Activated T-cell treated with anti-CD3 and anti-CD28 coated beads, Interleukin-2, amount 50 U/mL, for 24 hours (primary cell): ENCODE results near the gene SUMO2.
"Not testable (repeated sequence)": the region's sequence is repeated elsewhere in the genome, so short reads cannot be mapped to it uniquely, and the experiment has no call there.

Source experiments
- DNase-seq: peaks from one replicate; pipeline ENCODE4 v3.0.0-alpha.2; 2020
- H3K27ac Mint-ChIP-seq: 2 replicates; pipeline ENCODE4 v1.8.0; 2020; ENCODE audit warnings: mild to moderate bottlenecking, mixed read lengths
- H3K27me3 Mint-ChIP-seq: 2 replicates; pipeline ENCODE4 v1.8.0; 2020; ENCODE audit warnings: mixed read lengths
- H3K36me3 Mint-ChIP-seq: 2 replicates; pipeline ENCODE4 v1.8.0; 2020; ENCODE audit warnings: low read depth, mixed read lengths
- H3K4me1 Mint-ChIP-seq: 2 replicates; pipeline ENCODE4 v1.8.0; 2020; ENCODE audit warnings: low read depth, mixed read lengths
- H3K4me3 Mint-ChIP-seq: 2 replicates; pipeline ENCODE4 v1.8.0; 2020; ENCODE audit warnings: mild to moderate bottlenecking, moderate library complexity, mixed read lengths
- H3K9me3 Mint-ChIP-seq: 2 replicates; pipeline ENCODE4 v1.8.0; 2020; ENCODE audit warnings: mixed read lengths

The SUMO2 gene

DNA sequence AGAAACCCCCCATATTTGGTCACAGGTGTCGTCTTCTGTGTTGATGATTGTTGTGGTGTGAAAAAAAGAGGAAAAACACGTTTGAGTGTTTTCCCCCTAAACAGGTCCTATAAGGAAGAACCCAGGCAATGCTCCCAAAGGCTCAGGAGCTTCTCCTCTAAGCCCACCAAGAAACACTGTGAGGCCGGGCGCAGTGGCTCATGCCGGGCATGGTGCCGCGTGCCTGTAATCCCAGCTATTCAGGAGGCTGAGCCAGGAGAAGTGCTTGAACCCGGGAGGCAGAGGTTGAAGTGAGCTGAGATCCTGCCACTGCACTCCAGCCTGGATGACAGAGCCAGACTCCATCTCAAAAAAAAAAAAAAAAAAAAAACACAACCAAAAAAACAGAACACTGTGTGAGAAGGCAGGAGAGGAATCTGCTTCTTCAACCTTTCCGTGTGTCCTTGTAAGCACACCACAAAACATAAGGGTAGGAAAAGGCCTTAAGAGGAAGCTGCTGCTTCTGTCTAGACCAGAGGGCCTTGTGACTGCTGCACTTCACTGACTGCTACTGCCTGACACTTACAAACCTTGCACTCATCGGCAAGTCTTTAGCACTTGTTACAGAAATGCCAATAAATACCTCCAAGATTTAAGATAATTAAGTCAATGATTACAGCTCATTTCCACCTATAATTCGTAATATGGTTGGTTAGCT is 37.8 kb downstream of the SUMO2 start:
- H3K4me3 Mint-ChIP-seq, result no peak overlapping the region
- peaks cover 94% of the 10 kb centered on the region for H3K36me3 Mint-ChIP-seq
- peaks cover 21% of the 10 kb centered on the region for H3K4me1 Mint-ChIP-seq
- no peaks in the 10 kb centered on the region for H3K9me3 Mint-ChIP-seq
- no peaks in the 10 kb centered on the region for H3K27me3 Mint-ChIP-seq
- peak overlapping the region; percentile 18 for H3K27ac Mint-ChIP-seq
- no peak for DNase-seq

- H3K36me3 Mint-ChIP-seq, result peaks cover 93% of the 10 kb centered on the region
- H3K4me3 Mint-ChIP-seq, result no peak overlapping the region
- no peaks in the 10 kb centered on the region for H3K9me3 Mint-ChIP-seq
Measured at GRCh38 chr17:75142236-75142971, 40.4 kb downstream of the SUMO2 start.

GRCh38 chr17:75138519-75138918 is 44.2 kb downstream of the SUMO2 start:
- Mint-ChIP-seq H3K27ac (peak overlapping the region; percentile 44), H3K4me3 (no peak overlapping the region), H3K9me3 (no peaks in the 10 kb centered on the region)

More at GRCh38 chr17:75142236-75142971, 40.4 kb downstream of the SUMO2 start:
- Mint-ChIP-seq H3K27me3 (no peaks in the 10 kb centered on the region), H3K4me1 (peaks cover 15% of the 10 kb centered on the region), H3K27ac (no peak overlapping the region)
- DNase-seq, result no peak

GRCh38 chr17:75137762-75138161 is 45.0 kb downstream of the SUMO2 start:
- H3K36me3 Mint-ChIP-seq, result peaks cover 72% of the 10 kb centered on the region
- peaks cover 20% of the 10 kb centered on the region for H3K4me1 Mint-ChIP-seq
- H3K27me3 Mint-ChIP-seq, H3K9me3 Mint-ChIP-seq, H3K4me3 Mint-ChIP-seq, DNase-seq: not testable (repeated sequence)
- H3K27ac Mint-ChIP-seq, result peak overlapping the region; percentile 50

More at GRCh38 chr17:75138519-75138918, 44.2 kb downstream of the SUMO2 start:
- H3K36me3 Mint-ChIP-seq, result peaks cover 80% of the 10 kb centered on the region
- peaks cover 18% of the 10 kb centered on the region for H3K4me1 Mint-ChIP-seq
- H3K27me3 Mint-ChIP-seq, result no peaks in the 10 kb centered on the region
- no peak for DNase-seq

- H3K9me3 Mint-ChIP-seq, result no peaks in the 10 kb centered on the region
- peaks cover 18% of the 10 kb centered on the region for H3K4me1 Mint-ChIP-seq
- H3K27ac Mint-ChIP-seq, result peak overlapping the region; percentile 51
- DNase-seq, result no peak
- H3K27me3 Mint-ChIP-seq, result no peaks in the 10 kb centered on the region
- H3K4me3 Mint-ChIP-seq, result no peak overlapping the region
- H3K36me3 Mint-ChIP-seq, result peaks cover 66% of the 10 kb centered on the region
Measured at GRCh38 chr17:75135946-75136345, 46.8 kb downstream of the SUMO2 start.

DNA sequence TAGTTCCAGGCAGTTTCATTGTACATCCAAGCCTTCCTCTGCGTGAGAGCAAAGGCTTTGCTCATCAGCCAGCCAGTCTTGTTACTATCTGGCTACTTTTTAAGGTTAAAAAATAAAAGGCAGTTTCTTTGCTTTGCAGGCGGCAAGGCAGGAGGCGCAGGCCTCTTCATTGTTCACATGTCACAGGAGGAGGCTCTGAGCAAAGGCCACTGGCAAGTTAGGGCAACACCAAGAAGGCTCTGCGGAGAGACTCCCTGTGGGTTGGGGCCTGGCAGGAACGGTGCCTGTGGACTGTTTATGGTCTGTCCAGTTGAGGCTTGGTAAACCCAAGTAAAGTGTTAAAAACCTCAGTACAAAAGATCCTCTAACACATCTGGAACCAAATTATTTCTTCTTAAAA is 47.3 kb downstream of the SUMO2 start:
- Mint-ChIP-seq H3K27ac (peak overlapping the region; percentile 1), H3K27me3 (no peaks in the 10 kb centered on the region), H3K4me1 (peaks cover 18% of the 10 kb centered on the region), H3K36me3 (peaks cover 66% of the 10 kb centered on the region), H3K9me3 (no peaks in the 10 kb centered on the region), H3K4me3 (no peak overlapping the region)
- DNase-seq, result no peak

GRCh38 chr17:75133607-75134347 is 49.0 kb downstream of the SUMO2 start:
- not testable (repeated sequence) for DNase-seq, H3K9me3 Mint-ChIP-seq, H3K4me3 Mint-ChIP-seq

GRCh38 chr17:75133001-75133400 is 49.8 kb downstream of the SUMO2 start:
- H3K27ac Mint-ChIP-seq, result peak overlapping the region; percentile 75
- H3K4me1 Mint-ChIP-seq, result peaks cover 24% of the 10 kb centered on the region
- peaks cover 63% of the 10 kb centered on the region for H3K36me3 Mint-ChIP-seq
- H3K4me3 Mint-ChIP-seq, result peak overlapping the region; percentile 89
- H3K27me3 Mint-ChIP-seq, result no peaks in the 10 kb centered on the region
- no peaks in the 10 kb centered on the region for H3K9me3 Mint-ChIP-seq
- DNase-seq, result no peak

More at GRCh38 chr17:75133607-75134347, 49.0 kb downstream of the SUMO2 start:
- peaks cover 24% of the 10 kb centered on the region for H3K4me1 Mint-ChIP-seq
- H3K27ac Mint-ChIP-seq, result peak overlapping the region; percentile 40
- H3K36me3 Mint-ChIP-seq, result peaks cover 66% of the 10 kb centered on the region
- not testable (repeated sequence) for H3K27me3 Mint-ChIP-seq

DNA sequence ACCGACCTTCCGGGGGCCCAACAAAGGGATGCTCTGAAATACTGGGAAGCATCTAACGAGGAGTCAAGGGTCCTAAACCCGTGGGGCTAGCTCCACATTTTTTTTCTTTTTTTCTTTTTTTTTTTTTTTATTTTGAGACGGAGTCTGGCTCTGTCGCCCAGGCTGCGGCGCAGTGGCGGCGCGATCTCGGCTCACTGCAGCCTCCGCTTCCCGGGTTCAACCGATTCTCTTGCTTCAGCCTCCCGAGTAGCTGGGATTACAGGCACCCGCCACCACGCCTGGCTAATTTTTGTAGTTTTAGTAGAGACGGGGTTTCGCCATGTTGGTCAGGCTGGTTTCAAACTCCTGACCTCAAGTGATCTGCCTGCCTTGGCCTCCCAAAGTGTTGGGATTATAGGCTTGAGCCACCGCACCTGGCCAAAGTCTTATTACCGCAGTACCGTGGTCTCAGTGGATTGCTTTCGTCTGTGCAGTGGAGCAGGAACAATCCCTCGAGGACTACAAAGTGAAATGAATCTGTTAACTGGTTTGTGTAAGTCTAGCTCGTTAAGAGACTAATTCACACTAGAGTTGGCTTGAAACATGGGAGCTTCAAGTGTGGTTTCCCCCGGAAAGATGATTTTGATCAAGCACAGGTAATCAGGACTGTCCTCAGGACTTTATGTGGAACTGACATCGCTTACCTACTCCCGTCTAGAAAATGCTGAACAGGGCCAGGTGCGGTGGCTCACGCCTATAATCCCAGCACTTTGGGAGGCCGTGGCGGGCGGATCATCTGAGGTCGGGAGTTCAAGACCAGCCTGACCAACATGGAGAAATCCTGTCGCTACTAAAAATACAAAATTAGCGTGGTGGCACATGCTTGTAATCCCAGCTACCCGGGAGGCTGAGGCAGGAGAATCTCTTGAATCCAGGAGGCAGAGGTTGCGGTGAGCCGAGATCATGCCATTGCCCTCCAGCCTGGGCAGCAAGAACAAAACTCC is 50.5 kb downstream of the SUMO2 start:
- Mint-ChIP-seq H3K4me3 (peak overlapping the region; percentile 89), H3K4me1 (peaks cover 24% of the 10 kb centered on the region), H3K36me3 (peaks cover 61% of the 10 kb centered on the region), H3K27ac (peak overlapping the region; percentile 94)
- H3K27me3 Mint-ChIP-seq, H3K9me3 Mint-ChIP-seq, DNase-seq: not testable (repeated sequence)

DNA sequence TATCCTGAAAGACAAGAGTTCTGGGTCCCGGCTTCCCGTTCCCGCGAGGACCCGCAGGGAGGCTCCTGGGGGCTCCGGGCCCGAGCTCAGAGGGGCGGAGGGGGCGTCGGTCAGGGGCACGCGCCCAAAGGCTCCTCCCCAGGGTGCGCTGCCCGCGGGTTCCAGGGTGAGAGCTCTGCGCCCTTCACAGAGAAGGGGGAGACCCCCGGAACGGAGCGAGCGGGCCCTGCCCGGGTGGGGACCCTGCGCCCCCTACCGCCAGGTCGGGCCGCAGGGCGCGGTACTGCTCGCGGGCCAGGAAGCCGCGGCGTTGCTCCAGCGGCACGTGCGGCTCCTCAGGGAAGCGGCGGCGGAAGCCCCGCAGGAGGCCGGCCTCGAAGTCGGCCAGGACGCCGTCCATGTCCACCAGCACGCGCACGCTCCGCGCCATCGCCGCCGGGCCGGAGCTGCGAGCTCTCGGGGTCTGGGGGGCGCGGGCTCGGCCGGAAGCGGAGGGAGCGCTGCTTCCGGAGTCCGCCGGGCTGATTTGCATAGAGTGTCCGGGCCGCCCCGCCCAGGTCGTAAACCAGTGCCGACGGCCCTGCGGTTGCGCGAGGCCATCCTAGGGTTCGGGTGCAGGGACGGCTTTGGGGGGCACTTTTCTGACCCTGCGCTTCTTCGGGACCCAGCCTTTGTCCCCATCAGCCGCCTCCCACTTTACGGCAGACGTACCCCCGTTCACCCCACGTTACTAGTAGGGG is 51.3 kb downstream of the SUMO2 start, which contains the start of gene NT5C:
Gene NT5C (minus strand): TSS at position 465 of the 740 bp plus-strand sequence. CDS start 35 bp downstream, at position 430.
- peak; percentile 88 for DNase-seq
- peak within 1 kb of the TSS; percentile 89 for H3K4me3 Mint-ChIP-seq
- H3K36me3 Mint-ChIP-seq, result peaks cover 52% of the 10 kb centered on the region
- peaks cover 21% of the 10 kb centered on the region for H3K4me1 Mint-ChIP-seq
- H3K9me3 Mint-ChIP-seq, result no peaks in the 10 kb centered on the region
- no peaks in the 10 kb centered on the region for H3K27me3 Mint-ChIP-seq
- H3K27ac Mint-ChIP-seq, result peak within 1 kb of the TSS; percentile 94

DNA sequence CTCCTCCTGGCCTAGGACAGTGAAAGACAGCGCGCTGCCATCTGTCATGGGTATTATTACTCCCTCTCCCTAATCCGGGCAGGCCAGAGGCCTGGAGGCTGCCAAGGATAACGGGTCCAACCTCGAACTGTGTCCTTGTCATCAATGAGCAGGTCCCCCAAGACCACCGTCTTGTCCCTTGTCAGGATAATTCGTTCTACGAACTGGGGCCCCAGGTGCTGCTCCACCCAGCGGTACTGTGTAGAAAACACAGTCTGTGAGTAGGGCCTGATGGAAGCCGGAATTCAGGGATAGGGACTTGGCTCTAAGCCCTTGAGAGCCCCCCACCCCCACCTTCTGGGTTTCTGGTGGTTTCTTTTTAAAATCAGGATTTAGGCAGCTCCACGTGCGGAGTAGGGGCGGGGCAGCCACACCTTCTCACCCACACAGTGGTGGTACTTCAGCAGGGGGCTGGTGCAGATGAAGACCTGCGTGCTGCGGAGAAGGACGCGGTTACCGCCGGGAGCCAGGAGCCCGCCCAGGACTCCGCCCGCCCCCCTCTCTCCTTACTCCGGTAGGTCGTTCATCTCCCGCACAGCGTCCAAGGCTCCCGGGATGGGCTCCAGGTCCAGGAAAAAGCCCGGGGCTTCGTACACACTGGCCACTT is 52.0 kb downstream of the SUMO2 start:
- Mint-ChIP-seq H3K27ac (peak overlapping the region; percentile 92), H3K4me1 (peaks cover 27% of the 10 kb centered on the region), H3K27me3 (no peaks in the 10 kb centered on the region), H3K4me3 (peak overlapping the region; percentile 89), H3K9me3 (no peaks in the 10 kb centered on the region), H3K36me3 (peaks cover 47% of the 10 kb centered on the region)
- DNase-seq, result peak; percentile 77

GRCh38 chr17:75130059-75130631 is 52.6 kb downstream of the SUMO2 start:
- peaks cover 30% of the 10 kb centered on the region for H3K4me1 Mint-ChIP-seq
- no peak for DNase-seq
- no peaks in the 10 kb centered on the region for H3K27me3 Mint-ChIP-seq
- peaks cover 40% of the 10 kb centered on the region for H3K36me3 Mint-ChIP-seq
- H3K4me3 Mint-ChIP-seq, result peak overlapping the region; percentile 89
- no peaks in the 10 kb centered on the region for H3K9me3 Mint-ChIP-seq
- H3K27ac Mint-ChIP-seq, result peak overlapping the region; percentile 92
